Fibroblast of lung (primary cell): ENCODE measurements around the gene DHX58.

Experiments
- EZH2 ChIP-seq: IDR thresholded peaks from 2 replicates; pipeline ENCODE4 v1.5.1; 2012; ENCODE audit warnings: low read length, control low read depth, mild to moderate bottlenecking; ENCODE audit errors: missing control alignments
- TF ChIP-seq, protein P1 (sequence below), 2 donors: IDR thresholded peaks in 1 of 2; conservative IDR thresholded peaks in 1 of 2; 1 replicate in 1 of 2; 2 replicates in 1 of 2; pipeline ENCODE4 v1.5.1; 2011 to 2012; ENCODE audit warnings: low read length in 2 of 2, control low read depth in 1 of 2, inconsistent platforms in 1 of 2, low read depth in 1 of 2, mild to moderate bottlenecking in 1 of 2

DNA sequence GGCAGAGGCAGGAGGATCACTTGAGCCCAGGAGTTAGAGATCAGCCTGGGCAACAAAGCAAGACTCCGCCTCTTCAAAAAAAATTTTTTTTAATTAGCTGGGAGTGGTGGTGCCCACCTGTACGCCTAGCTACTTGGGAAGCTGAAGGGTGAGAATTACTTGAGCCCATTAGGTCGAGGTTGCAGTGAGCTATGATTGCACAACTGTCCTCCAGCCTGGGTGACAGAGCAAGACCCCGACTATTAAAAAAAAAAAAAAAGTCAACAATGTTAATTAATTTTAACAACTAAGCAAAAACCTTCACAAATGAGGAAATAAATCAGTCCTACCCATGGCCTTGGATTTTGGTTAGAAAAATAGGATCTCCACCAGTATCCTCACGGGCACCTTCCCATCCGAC is 5.4 kb downstream of the DHX58 start:
- TF ChIP-seq, protein P1, sequence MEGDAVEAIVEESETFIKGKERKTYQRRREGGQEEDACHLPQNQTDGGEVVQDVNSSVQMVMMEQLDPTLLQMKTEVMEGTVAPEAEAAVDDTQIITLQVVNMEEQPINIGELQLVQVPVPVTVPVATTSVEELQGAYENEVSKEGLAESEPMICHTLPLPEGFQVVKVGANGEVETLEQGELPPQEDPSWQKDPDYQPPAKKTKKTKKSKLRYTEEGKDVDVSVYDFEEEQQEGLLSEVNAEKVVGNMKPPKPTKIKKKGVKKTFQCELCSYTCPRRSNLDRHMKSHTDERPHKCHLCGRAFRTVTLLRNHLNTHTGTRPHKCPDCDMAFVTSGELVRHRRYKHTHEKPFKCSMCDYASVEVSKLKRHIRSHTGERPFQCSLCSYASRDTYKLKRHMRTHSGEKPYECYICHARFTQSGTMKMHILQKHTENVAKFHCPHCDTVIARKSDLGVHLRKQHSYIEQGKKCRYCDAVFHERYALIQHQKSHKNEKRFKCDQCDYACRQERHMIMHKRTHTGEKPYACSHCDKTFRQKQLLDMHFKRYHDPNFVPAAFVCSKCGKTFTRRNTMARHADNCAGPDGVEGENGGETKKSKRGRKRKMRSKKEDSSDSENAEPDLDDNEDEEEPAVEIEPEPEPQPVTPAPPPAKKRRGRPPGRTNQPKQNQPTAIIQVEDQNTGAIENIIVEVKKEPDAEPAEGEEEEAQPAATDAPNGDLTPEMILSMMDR (conservative IDR thresholded peaks at IDR 0.05 in 1 of 2, IDR thresholded peaks at IDR 0.05 in 1 of 2; ENCODE audit: low read depth in 1 of 2, low read length in 2 of 2), result no peak
- TF ChIP-seq EZH2, result no peak
